ENCODE measurements around the gene HYCC2.
"Not testable (repeated sequence)": the region's sequence is repeated elsewhere in the genome, so short reads cannot be mapped to it uniquely, and the experiment has no call there.

The HYCC2 gene

DNA sequence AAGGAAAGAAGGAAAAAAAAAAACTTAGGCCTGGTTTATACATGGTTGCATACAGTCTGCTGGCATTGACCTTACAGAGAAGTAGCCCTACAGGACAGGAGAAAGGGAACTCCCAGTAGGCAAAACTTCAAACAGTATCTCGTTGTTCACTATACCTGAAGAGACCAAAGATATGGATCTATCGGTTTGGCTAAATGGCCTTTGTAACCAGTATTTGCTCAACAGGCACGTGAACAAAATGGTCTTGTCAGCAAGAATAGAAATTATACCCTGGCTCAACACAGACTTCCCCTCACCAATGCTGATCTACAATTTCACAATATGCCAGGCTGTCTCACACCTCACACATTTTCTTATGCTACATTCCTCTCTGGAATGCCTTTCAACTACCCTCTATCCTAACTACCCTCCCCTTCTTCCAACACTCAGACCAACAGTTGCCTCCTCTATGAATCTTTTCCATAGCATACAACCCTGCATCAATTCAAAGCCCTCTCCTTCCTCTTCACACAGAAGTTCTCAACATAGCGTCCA, 13.7 kb downstream of the HYCC2 start:
- no peak for DNase-seq (ENCODE audit: low spot score)
- in situ Hi-C loops (cut with MboI; ENCODE audit: low sequenced_read_pairs, unreplicated experiment), result loop anchor here (25.0 kb wide), 1 partner anchor 345 kb away; no protein-coding TSS in a partner anchor
- TF ChIP-seq, protein P1, sequence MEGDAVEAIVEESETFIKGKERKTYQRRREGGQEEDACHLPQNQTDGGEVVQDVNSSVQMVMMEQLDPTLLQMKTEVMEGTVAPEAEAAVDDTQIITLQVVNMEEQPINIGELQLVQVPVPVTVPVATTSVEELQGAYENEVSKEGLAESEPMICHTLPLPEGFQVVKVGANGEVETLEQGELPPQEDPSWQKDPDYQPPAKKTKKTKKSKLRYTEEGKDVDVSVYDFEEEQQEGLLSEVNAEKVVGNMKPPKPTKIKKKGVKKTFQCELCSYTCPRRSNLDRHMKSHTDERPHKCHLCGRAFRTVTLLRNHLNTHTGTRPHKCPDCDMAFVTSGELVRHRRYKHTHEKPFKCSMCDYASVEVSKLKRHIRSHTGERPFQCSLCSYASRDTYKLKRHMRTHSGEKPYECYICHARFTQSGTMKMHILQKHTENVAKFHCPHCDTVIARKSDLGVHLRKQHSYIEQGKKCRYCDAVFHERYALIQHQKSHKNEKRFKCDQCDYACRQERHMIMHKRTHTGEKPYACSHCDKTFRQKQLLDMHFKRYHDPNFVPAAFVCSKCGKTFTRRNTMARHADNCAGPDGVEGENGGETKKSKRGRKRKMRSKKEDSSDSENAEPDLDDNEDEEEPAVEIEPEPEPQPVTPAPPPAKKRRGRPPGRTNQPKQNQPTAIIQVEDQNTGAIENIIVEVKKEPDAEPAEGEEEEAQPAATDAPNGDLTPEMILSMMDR (IDR thresholded peaks at IDR 0.05; ENCODE audit: borderline replicate concordance, control extremely low read depth, extremely low read depth, insufficient read depth, missing control alignments), result no peak

DNA sequence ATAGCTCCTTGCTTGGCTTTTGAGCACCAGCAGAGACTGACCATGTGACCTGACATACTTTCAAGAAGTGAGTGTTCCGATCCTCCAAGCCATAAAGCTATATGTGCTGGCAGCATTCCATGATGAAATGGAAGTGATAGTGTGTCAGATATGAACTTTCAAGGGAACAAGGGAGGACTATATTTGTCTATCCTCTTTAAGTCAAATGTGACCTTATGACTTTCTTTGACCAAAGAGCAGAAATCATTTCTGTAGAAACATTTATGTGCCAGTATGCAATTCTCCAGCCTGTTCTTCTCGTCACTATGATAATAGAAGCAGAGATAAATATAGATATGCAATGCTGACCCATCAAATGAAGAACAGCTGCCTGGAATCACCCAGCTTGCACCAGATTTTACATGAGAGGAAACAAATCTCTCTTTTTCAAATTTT, 14.4 kb downstream of the HYCC2 start:
- in situ Hi-C loops (cut with MboI; ENCODE audit: low sequenced_read_pairs, unreplicated experiment), result loop anchor here (25.0 kb wide), 1 partner anchor 345 kb away; no protein-coding TSS in a partner anchor
- TF ChIP-seq, protein P1 (IDR thresholded peaks at IDR 0.05; ENCODE audit: borderline replicate concordance, control extremely low read depth, extremely low read depth, insufficient read depth, missing control alignments), result no peak
- no peak for DNase-seq (ENCODE audit: low spot score)

DNA sequence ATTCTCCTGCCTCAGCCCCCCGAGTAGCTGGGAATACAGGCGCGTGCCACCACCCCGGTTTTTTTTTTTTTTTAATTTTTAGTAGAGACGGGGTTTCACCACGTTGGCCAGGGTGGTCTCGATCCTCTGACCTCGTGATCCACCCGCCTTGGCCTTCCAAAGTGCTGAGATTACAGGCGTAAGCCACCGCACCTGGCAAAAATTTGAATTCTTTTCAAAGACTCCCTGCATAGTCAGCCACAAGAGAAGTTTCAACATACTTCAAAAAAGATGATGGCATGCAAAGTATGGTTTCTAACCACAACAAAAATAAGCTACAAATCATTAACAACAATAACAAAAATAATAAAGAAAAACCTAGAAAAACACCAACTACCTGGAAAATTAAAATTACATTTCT, 22.0 kb downstream of the HYCC2 start:
- TF ChIP-seq, protein P1 (IDR thresholded peaks at IDR 0.05; ENCODE audit: borderline replicate concordance, control extremely low read depth, extremely low read depth, insufficient read depth, missing control alignments), result no peak
- no peak for DNase-seq (ENCODE audit: low spot score)
- in situ Hi-C loops (cut with MboI; ENCODE audit: low sequenced_read_pairs, unreplicated experiment), result no loop called here

DNA sequence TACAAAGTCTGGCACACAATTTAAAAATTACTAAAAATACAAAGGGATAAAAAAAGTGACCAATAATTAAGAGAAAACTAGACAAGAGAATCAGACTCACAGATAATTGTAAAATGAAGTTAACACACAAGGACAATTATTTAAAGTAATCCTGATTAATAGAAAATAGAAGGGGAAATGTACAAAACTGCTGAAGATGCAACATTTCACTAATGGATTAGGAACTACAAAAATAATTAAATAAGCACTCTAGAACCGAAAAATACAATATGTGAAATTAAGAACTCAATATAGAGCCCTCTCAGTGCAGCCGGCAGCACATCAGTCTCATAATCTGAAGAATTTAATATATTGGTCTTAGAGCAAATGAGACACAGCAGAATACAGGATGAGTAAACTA, 24.6 kb downstream of the HYCC2 start:
- TF ChIP-seq, protein P1 (IDR thresholded peaks at IDR 0.05; ENCODE audit: borderline replicate concordance, control extremely low read depth, extremely low read depth, insufficient read depth, missing control alignments), result no peak
- DNase-seq (ENCODE audit: low spot score), result no peak
- in situ Hi-C loops (cut with MboI; ENCODE audit: low sequenced_read_pairs, unreplicated experiment), result no loop called here

DNA sequence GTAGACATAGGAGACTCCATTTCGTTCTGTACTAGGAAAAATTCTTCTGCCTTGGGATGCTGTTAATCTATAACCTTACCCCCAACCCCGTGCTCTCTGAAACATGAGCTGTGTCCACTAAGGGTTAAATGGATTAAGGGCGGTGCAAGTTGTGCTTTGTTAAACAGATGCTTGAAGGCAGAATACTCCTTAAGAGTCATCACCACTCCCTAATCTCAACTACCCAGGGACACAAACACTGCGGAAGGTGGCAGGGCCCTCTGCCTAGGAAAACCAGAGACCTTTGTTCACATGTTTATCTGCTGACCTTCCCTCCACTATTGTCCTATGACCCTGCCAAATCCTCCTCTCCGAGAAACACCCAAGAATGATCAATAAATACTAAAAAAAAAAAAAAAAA, 28.4 kb downstream of the HYCC2 start:
- in situ Hi-C loops (cut with MboI; ENCODE audit: low sequenced_read_pairs, unreplicated experiment); DNase-seq (ENCODE audit: low spot score): not testable (repeated sequence)

DNA sequence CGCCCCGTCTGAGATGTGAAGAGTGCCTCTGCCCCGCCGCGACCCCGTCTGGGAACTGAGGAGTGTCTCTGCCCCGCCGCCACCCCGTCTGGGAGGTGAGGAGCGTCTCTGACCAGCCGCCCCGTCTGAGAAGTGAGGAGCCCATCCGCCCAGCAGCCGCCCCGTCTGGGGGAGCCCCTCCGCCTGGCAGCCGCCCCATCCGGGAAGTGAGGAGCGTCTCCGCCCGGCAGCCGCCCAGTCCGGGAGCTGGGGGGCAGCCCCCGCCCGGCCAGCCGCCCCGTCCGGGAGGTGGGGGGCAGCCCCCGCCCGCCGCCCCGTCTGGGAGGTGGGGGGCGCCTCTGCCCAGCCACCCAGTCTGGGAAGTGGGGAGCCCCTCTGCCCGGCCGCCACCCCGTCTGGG, 29.0 kb downstream of the HYCC2 start:
- DNase-seq (ENCODE audit: low spot score); in situ Hi-C loops (cut with MboI; ENCODE audit: low sequenced_read_pairs, unreplicated experiment): not testable (repeated sequence)

DNA sequence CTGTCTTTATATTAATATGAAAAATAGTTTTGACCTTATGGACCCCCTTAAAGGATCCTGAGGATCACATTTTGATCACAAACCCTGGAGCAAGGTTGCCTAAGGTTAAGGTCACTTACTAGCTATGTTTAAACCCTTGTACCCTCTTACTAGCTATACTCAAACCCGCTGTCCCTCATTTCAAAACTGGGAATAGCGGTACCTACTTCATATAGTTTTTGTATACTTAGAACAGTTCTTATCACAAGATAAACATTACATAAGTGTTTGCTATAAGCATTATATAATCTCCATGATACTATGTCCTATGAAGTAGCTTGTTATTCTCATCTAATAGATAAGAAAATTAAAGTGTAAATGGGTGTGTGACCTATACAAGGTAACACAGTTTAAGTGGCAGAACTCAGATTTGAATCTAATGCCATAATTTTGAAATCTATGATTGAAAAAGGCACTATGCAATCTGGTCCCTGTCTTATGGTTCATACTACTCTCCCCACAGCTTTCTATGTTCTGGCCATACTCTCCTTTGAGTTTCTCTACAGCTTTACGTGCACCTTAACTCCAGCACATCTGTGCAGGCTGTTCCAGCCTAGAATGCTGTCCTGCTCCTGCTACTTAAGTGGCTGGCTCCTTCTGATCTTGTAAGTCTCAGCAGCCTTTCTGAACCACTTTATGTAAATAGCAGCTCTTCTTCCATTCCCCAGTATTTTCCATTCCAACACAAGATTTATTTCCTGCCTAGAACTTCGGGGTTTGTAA, 30.4 kb downstream of the HYCC2 start:
- TF ChIP-seq, protein P1 (IDR thresholded peaks at IDR 0.05; ENCODE audit: borderline replicate concordance, control extremely low read depth, extremely low read depth, insufficient read depth, missing control alignments), result no peak
- in situ Hi-C loops (cut with MboI; ENCODE audit: low sequenced_read_pairs, unreplicated experiment), result no loop called here
- DNase-seq (ENCODE audit: low spot score), result no peak
